Stimulated activated CD4-positive, alpha-beta T cell treated with anti-CD3 and anti-CD28 coated beads, Interleukin-1b, Interleukin-23, amount 100 ng/mL, for 1 hour (primary cell): ENCODE results near the gene MDH2.
"Not testable (repeated sequence)": the region's sequence is repeated elsewhere in the genome, so short reads cannot be mapped to it uniquely, and the experiment has no call there.

Experiments used
- DNase-seq, 2 donors: peaks; one replicate each; pipeline ENCODE4 v3.0.0-alpha.2; 2020; ENCODE audit warnings: low read depth in 2 of 2

The MDH2 gene, protein sequence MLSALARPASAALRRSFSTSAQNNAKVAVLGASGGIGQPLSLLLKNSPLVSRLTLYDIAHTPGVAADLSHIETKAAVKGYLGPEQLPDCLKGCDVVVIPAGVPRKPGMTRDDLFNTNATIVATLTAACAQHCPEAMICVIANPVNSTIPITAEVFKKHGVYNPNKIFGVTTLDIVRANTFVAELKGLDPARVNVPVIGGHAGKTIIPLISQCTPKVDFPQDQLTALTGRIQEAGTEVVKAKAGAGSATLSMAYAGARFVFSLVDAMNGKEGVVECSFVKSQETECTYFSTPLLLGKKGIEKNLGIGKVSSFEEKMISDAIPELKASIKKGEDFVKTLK

DNA sequence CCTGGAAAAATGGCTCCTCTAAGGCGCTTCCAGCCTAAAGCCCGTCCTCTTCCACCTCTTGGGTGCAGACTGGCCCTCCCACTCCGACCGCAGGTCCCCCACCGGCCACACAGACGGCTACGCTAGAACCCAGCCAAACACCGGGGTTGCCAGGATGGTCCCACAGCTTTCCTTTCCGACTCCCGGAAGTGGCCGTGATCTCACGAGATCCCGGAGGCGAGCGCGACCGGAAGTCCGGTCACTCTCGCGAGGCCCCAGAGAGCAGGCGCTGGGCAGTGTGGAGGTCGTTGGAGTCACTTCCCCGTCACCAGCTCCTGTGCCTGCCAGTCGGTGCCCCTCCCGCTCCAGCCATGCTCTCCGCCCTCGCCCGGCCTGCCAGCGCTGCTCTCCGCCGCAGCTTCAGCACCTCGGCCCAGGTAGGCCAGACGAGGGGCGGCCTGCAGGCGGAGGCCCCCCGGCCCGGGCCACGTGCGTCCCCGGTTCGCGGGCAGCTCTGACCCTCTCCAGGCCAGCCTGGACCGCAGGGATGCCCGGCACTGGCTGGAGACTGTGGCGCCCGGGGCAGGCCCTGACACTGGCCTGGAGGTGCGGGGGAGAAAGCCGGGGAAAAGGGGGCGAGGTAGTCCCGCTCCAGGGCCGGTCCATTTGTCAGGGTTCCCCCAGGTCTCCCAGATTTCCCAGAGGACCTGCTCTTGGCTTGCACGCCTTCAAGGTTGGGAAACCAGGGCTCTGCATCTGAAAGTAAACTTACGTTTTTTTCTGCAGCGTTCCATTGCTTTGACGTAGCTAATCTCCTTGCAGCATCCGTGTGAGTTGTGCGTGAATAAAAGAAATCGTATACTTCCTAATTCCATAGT lies at the start of gene MDH2, which contains the start of gene STYXL1:
Gene MDH2, plus strand, starts transcription at position 296 of the 857 bp plus-strand sequence. Its CDS starts 55 bp downstream, at position 351.
Gene STYXL1, minus strand, starts transcription at position 190 of the 857 bp plus-strand sequence. CDS start 17,477 bp downstream, outside the sequence.
- peak; percentile 57 to 69 for DNase-seq

DNA sequence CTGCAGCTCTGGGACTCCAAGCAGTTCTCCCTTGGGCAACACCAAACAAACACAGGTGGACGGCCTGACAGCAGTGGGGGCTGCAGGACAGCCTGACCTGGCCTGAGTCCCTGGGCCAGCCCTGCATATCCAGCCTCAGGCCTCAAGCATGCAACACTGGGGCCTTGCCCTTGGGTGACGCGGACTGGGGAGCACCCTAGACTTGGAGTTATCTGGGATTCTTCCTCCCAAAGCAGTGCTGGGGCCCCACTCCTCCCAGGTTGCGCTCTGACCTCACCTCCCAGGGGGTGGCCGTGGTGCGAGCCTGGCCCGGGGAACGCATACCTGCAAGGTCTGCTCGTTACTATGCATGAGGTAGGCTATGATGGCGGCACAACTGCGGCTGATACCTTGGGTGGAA lies 47.3 kb upstream of the MDH2 start:
- DNase-seq: no peak

DNA sequence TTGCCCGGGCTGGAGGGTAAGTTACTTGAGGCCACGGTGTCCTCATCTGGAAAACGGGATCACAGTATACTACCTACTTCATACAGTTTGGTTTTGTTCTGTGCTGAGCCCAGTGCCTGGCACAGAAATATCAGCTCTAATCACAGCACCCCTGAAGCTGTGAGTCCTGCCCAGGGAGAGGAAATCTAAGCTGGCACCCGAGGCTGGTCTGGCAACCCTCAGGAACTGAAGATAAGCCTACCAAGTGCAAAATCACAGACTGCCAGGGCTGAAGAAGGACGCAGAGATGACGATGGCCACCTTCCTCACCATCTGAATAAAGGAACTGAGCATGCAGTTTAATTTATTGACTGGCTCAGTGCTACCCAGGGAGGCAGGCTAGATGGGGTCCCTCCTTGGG lies 45.8 kb upstream of the MDH2 start:
- no peak for DNase-seq

DNA sequence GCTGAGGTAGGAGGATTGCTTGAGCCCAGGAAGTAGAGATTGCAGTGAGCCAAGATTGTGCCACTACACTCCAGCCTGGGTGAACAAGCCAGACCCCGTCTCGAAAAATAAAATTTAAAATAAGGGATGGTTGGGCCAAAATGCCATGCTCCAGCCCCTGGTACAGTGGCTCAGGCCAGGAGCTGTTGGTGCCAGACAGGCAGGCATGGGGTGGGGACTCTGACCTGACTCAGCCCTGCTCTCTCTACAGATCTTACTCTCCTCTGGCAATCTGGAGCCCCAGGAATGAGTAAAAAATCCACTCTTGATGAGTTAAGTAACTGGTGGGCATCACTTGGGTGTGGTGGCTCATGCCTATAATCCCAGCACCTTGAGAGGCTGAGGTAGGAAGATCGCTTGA lies 45.1 kb upstream of the MDH2 start:
- DNase-seq: no peak

DNA sequence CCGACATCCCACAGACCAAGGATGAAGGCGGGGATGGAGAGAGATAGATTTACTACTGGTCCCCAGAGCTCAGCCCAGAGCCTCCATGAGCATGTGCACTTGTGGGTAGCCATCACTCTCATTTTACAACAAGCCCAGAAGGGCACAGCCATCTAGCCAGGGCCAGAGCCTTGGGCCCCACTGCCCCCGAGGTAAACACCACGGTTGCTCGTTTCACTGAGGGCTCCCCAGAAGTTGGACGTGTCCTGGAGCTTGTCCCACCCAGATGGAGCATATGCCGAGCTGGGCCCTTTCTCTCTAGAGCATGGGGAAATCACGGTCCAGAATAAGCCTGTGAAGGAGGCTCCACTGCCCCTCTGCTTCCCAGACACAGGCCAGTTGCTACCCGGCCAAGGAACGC lies 44.6 kb upstream of the MDH2 start:
- DNase-seq: no peak

DNA sequence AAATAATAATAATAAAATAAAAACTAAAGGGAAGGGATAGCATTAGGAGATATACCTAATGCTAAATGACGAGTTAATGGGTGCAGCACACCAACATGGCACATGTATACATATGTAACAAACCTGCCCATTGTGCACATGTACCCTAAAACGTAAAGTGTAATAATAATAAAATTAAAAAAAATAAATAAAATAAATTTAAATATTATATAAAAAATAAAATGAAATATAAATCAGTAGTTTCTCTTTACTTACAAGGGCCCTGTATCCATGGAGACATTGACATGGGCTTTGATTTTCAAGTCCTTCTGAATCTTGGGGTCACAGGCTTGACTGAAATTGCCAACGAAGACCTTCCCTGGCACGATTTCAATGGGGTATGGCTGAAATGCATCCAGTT lies 42.9 kb upstream of the MDH2 start:
- DNase-seq: not testable (repeated sequence)

DNA sequence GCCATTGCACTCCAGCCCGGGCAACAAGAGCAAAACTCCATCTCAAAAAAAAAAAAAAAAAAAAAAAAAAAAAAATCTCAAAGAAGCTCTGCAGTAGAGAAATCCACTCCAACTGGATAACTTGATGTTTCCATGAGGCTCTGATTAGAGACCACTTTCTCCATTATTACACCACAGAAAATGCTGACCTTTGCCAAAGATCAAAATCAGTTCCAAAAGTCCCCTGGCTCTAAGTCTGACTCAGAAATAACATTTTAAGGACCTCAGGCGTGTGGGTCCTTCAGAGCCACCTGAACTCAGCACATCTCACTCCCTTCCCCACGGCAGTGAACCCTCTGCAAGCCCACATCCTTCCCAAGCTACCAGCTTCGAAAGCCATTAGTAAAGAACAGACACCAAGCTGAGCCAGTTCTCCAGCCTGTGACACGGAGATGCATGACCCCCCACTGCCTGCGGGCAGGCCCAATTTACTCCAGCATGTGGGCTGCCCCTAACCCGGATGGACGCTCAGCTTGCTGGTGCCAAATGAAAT lies 39.7 kb upstream of the MDH2 start:
- DNase-seq: no peak

DNA sequence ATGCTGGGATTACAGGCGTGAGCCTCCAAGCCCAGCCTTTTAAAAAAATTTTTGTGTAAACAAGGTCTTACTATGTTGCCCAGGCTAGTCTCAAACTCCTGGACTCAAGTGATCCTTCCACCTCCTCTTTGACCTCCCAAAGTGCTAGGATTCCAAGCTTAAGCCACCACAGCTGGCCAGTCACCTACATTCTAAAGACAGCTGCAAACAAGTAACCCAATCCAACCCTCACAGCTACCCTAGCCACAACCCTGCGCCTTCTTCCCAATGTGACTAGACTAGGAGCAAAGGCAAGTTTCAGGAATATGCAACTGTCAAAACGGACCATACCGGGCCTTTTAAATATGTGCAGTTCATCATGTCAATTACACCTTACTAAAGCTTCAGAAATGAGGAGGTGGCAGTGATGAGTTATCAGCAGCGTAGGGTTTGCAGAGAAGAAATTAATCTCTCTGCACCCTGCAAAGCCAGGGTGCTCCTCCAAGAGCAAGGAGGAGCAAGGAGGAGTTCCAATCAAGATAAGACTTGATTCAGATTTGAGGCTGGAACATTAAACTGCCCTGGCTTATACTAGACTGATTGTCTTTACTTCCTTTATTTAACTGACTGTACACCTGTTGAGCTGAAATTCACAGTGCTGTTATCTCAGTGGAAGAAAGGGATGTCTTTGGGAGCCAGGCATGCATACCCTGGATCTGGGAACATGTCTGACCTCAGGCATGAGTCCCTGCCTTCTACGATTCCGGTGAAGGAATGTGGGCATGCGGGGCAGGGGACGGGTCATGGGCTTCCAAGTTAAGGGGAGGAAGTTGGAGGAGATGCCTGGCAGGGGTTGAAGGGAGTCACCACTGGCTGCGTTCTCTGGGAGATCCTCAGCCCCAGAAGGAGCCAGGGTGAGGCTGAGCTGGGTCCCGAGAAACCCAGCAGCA lies 38.0 kb upstream of the MDH2 start:
- DNase-seq: no peak

DNA sequence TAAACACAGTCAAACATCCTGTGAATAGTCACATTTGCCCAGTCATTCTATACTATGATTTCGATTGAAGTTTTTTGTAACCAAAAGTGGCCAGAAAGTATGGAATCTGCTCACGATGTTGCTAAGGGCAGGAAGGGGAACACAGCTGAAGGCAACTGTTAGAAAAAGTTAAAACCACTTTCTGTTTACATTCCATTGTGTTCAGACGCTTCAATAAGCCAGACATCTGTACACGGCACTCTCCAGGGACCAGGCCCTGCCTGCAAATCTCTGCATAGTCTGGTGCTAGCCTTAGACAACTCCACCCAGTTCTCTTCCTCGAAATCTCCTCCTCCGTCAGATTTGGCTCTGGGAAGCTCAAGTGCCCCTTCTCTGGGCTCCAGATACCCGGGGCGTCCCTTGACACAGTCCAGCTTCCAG lies 36.5 kb upstream of the MDH2 start:
- no peak for DNase-seq

DNA sequence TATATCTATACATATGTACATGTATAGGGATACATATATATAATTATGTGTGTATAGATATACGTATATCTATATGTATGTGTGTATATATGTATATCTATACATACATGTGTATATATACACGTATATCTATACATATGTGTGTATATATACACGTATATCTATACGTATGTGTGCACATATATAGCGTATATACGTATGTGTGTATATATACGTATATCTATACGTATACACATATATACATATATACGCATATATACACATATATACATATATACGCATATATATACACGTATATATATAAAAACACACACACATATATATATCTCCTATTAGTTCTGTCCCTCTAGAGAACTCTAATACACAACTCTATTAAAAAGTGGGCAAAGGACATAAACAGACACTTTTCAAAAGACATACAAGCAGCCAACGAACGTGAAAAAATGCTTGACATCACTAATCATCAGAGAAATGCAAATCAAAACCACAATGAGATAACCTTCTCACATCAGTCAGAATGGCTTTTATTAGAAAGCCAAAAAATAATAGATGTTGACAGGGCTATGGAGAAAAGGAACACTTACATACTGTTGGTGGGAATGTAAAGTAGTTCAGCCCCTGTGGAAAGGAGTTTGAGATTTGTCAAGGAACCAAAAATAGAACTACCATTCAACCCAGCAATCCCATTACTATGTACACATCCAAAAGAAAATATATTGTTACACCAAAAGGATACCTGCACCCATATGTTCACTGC lies 31.5 kb upstream of the MDH2 start:
- DNase-seq: no peak

DNA sequence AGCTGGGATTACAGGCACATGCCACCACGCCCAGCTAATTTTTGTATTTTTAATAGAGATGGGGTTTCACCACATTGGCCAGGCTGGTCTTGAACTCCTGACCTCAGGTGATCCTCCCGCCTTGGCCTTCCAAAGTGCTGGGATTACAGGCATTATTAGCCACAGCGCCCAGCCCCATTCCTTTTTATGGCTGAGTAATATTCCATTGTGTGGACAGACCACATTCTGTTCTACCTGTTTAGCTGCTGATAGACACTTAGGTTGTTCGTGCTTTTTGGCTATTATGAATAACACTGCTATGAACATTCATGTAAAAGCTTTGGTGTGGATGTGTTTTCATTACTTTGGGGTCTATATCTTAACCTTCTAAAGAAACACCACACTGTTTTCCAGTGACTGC lies 29.4 kb upstream of the MDH2 start:
- not testable (repeated sequence) for DNase-seq

DNA sequence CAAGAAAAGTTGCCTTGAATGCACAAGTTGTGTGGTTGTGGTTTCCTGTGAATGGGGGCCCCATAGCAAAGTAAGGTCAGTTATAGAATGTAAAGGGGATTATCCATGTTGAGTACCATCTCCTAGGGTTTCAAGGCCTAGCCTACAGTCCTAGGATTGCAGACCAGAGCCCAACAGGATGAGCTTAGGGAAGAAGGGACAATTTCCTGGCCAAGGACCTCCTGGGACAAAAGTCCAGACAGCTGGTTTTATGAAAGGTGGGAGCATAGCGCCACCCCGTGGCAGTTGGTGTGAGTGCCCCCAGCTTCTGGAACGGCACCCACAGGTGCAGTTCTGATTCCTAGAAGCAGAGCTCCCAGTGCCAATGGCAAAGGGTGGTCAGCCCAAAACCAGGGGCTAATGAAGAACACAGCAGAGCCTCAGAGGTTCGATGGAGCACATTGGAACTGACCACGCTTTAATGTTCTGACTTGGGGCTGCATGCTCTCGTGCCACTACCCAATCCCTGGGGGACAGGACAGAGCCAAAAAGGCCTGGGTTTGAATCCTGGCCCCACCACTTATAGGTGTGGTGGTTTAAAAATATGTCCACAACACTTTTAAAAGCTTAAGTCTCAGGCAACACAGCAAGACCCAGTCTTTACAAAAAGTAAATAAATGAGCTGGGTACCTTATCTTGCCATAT lies 27.7 kb upstream of the MDH2 start:
- peak; percentile 9 to 55 for DNase-seq

DNA sequence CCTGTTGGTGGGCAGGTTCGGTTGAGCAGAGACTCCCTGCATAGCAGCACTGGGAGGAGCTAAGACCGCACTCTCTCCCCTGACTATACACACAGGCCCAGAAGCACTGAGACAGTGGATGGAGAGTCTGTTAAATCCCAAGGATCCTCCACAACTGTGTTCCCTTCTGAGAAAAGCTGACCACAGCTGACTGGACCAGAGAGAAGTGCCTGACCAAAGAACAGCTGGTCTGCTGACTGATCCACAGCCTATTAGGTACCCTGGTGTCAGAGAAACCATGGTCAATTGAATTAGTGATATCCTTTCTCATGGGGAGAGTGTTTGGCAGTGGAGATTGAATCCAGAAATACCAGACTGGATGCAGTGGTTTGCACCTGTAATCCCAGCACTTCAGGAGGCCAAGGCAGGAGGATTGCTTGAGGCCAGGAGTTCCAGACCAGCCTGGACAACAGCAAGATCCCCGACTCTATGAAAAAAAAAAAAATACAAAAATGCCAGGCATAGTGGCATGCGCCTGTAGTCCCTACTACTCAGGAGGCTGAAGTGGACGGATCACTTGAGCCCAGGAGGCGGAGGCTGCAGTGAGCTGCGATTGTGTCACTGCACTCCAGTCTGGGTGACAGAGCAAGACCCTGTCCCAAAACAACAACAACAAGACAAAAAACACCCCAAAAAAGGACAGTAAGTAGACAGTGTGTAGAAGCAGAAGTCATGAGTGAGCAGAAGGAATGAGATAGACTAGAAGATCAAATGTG lies 25.7 kb upstream of the MDH2 start:
- DNase-seq: no peak

DNA sequence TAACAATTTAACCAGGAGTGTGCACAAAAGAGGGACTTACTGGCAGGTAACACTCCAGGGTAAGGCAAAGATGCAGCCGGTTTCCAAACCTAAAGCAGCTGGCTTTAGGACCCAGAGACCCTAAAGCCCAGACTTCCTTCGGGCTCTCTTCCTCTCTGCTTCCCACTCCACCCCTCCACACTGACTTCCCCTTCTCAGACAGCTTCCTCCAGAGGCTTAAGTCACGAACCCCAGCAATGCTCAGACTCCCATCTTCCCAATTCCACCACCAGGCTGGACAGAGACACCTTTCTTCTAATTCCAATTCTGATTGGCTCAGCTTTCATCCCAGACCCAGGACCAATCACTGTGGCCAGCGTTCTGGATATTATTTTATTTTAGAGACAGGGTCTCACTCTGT lies 24.9 kb upstream of the MDH2 start:
- DNase-seq: no peak

DNA sequence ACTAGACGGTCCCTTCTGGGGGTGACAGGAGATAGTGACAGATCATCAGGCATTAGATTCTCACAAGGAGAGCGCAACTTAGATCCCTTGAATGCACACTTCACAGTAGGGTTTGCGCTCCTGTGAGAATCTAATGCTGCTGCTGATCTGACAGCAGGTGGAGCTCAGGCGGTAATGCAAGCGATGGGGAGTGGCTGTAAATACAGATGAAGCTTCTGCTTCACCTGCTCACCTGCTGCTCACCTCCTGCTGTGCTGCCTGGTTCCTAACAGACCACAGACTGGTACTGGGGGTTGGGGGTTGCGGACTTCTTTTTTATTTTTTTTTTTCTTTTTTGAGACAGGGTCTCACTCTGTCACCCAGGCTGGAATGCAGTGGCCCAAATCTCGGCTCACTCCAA lies 18.2 kb upstream of the MDH2 start:
- not testable (repeated sequence) for DNase-seq

DNA sequence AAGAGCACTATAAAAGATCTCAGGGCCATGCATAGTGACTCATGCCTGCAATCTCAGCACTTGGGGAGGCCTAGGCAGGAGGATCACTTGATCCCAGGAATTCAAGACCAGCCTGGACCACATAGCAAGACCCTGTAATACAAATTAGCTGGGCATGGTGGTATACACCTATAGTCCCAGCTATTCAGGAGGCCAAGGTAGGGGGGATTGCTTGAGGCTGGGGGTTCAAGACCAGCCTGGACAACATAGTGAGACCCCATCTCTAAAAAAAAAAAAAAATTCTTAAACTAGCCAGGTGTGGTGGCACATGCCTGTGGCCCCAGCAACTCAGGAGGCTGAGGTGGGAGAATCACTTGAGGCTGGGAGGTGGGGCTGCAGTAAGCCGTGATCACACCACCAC lies 15.9 kb upstream of the MDH2 start:
- no peak for DNase-seq

DNA sequence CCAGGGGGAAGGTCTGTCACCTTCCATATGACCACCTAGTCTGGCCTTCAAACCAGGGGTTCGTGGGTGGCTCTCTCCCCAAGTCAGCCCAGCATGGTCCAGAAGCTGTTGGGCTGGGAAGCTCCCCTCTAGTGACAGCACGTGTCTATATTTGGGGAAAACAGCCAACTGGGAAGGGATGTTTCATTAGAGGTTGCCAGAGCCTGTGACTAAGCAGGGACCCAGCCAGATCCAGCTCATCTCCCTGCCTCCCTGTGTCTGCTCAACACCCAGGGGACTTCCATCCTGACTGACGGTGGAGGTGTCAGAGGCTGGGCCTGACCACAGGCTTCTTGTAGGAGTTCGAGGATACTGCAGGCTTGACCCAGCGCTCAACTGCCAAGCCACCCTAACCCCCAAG lies 10.6 kb upstream of the MDH2 start:
- no peak for DNase-seq

DNA sequence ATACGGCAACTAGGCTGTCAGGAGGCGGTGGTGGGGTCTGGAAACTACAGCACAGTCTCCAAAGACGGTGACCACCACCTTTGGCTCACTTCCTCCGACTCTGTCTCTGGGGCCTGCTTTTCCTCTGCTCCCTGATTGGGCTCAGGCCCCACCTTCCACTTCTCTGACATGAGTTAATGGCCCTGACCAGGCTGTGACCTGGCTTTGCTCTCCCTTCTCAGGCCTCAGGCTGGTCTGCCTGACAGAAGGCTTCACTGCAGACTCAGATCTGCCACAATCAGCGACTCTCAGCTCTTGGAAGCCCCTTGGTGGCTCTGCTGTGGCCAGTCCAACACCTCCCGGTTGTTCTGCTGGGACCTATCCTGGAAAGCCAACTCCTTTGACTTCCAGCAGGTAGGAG lies 7.8 kb upstream of the MDH2 start:
- no peak for DNase-seq

DNA sequence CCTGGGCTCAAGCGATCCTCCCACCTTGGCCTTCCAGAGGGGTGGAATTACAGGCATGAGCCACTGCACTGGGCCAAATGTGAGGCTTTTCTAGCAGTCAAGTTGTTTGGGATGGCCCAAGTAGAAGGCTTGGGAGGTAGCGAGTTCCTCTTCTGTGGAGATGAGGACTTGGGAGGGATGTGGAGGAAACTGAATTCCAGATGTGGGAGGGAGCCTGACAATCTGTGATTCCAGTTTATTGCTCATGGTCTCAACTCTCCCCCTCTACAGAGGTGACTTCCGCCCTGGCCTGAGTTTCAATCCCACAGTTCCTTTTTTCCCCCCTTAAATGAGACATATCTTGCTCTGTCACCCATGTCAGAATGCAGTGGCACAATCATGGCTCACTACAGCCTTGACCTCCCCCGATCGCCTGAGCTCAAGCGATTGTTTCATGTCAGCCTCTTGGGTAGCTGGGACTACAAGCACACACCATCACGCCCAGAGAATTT lies 3.5 kb upstream of the MDH2 start:
- no peak for DNase-seq
